ENCODE data around the gene CABP7.

The CABP7 gene

GRCh38 chr22:29737251-29738117, 17.7 kb downstream of the CABP7 start:
- Histone ChIP-seq H3K4me3 (no peak overlapping the region), H3K27me3 (ENCODE audit: low read depth) (no peaks in the 10 kb centered on the region), H3K4me1 (no peaks in the 10 kb centered on the region), H3K9me3 (no peaks in the 10 kb centered on the region), H3K36me3 (replicated peaks) (no peaks in the 10 kb centered on the region)
- in situ Hi-C loops (cut with MboI; ENCODE audit: low sequenced_read_pairs), result no loop called here
- no peak for DNase-seq (ENCODE audit: low spot score in 2 of 2)

DNA sequence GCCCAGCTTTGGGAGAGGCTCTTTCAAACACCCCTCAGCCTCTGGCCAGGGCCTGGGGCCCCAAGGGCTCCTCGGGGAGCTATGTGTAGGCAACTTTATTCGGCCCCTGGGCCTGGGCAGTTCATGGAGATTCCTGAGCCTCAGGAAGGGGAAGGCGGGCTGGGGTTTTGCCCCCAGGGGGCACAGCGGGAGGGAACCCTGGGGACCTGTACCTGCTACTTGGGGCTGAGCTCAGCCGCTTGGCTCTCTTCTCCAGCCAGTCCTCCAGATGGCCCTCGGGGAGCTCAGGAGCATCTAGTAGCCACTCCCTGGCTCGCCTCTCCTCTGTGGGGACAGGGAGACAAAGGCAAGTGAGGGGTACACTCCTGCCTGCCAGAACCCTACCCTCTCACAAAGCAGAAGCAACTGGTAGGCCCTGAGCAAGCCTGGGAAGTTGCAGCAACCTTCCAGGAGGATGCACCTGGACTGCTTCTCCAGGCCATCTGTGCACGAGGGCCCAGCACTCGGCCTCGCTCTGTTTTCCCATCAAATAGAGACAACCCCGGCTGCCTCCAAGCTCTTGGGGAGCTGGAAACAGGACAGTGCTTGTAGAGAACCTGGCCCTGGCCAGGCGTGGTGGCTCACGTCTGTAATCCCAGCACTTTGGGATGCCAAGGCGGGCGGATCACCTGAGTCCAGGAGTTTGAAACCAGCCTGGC, 18.5 kb downstream of the CABP7 start:
- Histone ChIP-seq H3K4me3 (no peak overlapping the region), H3K4me1 (no peaks in the 10 kb centered on the region), H3K27me3 (ENCODE audit: low read depth) (no peaks in the 10 kb centered on the region), H3K9me3 (no peaks in the 10 kb centered on the region), H3K36me3 (replicated peaks) (no peaks in the 10 kb centered on the region)
- DNase-seq (ENCODE audit: low spot score in 2 of 2), result no peak
- in situ Hi-C loops (cut with MboI; ENCODE audit: low sequenced_read_pairs), result no loop called here

GRCh38 chr22:29739346-29739875, 19.6 kb downstream of the CABP7 start:
- no peak overlapping the region for H3K4me3 ChIP-seq
- in situ Hi-C loops (cut with MboI; ENCODE audit: low sequenced_read_pairs), result no loop called here
- H3K9me3 ChIP-seq, result no peaks in the 10 kb centered on the region
- no peaks in the 10 kb centered on the region for H3K27me3 ChIP-seq (ENCODE audit: low read depth)
- H3K4me1 ChIP-seq, result no peaks in the 10 kb centered on the region
- H3K36me3 ChIP-seq (replicated peaks), result no peaks in the 10 kb centered on the region
- no peak for DNase-seq (ENCODE audit: low spot score in 2 of 2)

- DNase-seq (ENCODE audit: low spot score in 2 of 2), result no peak
- Histone ChIP-seq H3K36me3 (replicated peaks) (no peaks in the 10 kb centered on the region), H3K9me3 (no peaks in the 10 kb centered on the region), H3K4me1 (no peaks in the 10 kb centered on the region), H3K27me3 (ENCODE audit: low read depth) (no peaks in the 10 kb centered on the region), H3K4me3 (no peak overlapping the region)
- in situ Hi-C loops (cut with MboI; ENCODE audit: low sequenced_read_pairs), result no loop called here
Measured at GRCh38 chr22:29740216-29740615, 20.4 kb downstream of the CABP7 start.

DNA sequence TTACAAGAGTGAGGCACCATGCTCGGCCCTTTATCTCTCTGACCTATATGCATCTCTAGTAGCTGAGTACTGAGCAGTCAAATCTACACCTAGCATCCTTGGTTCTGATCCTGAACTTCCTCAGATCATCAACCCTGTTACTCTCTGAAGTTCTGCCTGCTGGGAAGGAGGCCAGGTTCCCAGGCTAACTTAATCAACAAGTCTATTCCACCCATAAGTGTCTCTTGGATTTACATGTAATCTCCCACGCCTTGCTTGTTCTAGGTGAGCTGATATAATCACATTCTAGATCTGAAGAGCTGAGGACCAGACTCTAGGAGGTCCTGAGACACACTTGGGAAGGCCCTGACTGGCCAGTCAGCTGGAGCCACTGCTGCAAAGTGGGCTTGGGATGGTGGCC, 22.1 kb downstream of the CABP7 start:
- H3K4me3 ChIP-seq, result no peak overlapping the region
- H3K4me1 ChIP-seq, result no peaks in the 10 kb centered on the region
- in situ Hi-C loops (cut with MboI; ENCODE audit: low sequenced_read_pairs), result no loop called here
- no peaks in the 10 kb centered on the region for H3K9me3 ChIP-seq
- H3K36me3 ChIP-seq (replicated peaks), result no peaks in the 10 kb centered on the region
- no peaks in the 10 kb centered on the region for H3K27me3 ChIP-seq (ENCODE audit: low read depth)
- DNase-seq (ENCODE audit: low spot score in 2 of 2), result no peak

GRCh38 chr22:29742326-29742725, 22.5 kb downstream of the CABP7 start:
- Histone ChIP-seq H3K27me3 (ENCODE audit: low read depth) (no peaks in the 10 kb centered on the region), H3K4me3 (no peak overlapping the region), H3K9me3 (no peaks in the 10 kb centered on the region), H3K4me1 (no peaks in the 10 kb centered on the region), H3K36me3 (replicated peaks) (no peaks in the 10 kb centered on the region)
- no peak for DNase-seq (ENCODE audit: low spot score in 2 of 2)
- in situ Hi-C loops (cut with MboI; ENCODE audit: low sequenced_read_pairs), result no loop called here

- Histone ChIP-seq H3K9me3 (no peaks in the 10 kb centered on the region), H3K4me3 (no peak overlapping the region), H3K4me1 (no peaks in the 10 kb centered on the region), H3K27me3 (ENCODE audit: low read depth) (no peaks in the 10 kb centered on the region), H3K36me3 (replicated peaks) (no peaks in the 10 kb centered on the region)
- DNase-seq (ENCODE audit: low spot score in 2 of 2), result no peak
- in situ Hi-C loops (cut with MboI; ENCODE audit: low sequenced_read_pairs), result no loop called here
Measured at GRCh38 chr22:29744902-29745301, 25.1 kb downstream of the CABP7 start.

DNA sequence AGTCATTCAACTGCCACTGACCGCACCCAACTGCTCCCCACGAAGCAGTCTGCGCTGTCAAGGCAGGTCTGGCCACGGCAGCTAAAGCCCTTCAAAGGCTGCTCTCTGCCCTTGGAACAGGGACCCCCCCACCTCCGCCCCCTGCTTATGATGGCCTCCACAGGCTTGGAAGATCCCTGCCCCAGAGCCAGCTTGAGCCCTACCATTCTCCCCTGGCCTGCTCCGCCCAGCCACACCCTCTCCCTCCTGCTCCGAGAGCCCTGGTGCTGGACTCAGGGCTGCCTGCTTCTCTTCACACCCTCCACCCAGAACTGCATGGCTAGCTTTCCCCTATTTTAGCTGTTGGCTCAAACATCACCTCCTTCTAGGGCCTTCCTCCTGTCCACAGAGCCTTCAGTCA, 28.0 kb downstream of the CABP7 start:
- H3K4me3 ChIP-seq, result no peak overlapping the region
- in situ Hi-C loops (cut with MboI; ENCODE audit: low sequenced_read_pairs), result no loop called here
- no peaks in the 10 kb centered on the region for H3K27me3 ChIP-seq (ENCODE audit: low read depth)
- H3K4me1 ChIP-seq, result no peaks in the 10 kb centered on the region
- no peaks in the 10 kb centered on the region for H3K9me3 ChIP-seq
- no peak for DNase-seq (ENCODE audit: low spot score in 2 of 2)
- no peaks in the 10 kb centered on the region for H3K36me3 ChIP-seq (replicated peaks)

DNA sequence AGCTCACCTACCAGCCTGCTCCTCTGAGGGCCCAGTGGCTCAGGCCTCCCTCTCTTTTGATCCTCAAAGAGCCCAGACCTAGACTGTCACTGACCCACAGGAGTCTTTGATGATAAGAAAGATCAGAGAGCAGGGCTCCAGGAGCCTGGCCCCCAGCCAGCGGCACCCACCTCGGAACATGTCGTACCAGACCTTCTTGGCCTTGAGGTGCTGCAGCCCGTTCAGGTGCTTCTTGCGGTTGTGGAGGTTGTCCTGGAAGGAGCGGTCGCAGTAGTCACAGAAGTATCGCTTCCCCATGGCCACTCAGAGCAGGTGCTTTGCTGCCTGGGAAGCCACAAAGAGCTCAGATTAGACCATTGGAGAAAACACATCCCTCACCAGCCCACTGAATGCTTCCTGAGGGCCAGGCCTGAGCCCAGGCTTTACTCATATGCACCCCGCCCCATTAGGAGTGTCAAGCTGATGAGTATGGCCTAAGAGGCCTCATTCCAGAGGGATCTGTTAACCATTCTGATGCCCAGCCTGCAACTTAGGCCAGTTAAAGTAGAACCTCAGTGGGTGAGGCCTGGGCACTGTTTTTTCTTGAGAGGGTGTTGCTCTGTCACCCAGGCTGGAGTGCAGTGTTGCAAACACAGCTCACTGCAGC, 28.6 kb downstream of the CABP7 start:
- H3K27me3 ChIP-seq (ENCODE audit: low read depth), result no peaks in the 10 kb centered on the region
- no peaks in the 10 kb centered on the region for H3K9me3 ChIP-seq
- in situ Hi-C loops (cut with MboI; ENCODE audit: low sequenced_read_pairs), result no loop called here
- no peaks in the 10 kb centered on the region for H3K4me1 ChIP-seq
- H3K4me3 ChIP-seq, result no peak overlapping the region
- H3K36me3 ChIP-seq (replicated peaks), result no peaks in the 10 kb centered on the region
- no peak for DNase-seq (ENCODE audit: low spot score in 2 of 2)

DNA sequence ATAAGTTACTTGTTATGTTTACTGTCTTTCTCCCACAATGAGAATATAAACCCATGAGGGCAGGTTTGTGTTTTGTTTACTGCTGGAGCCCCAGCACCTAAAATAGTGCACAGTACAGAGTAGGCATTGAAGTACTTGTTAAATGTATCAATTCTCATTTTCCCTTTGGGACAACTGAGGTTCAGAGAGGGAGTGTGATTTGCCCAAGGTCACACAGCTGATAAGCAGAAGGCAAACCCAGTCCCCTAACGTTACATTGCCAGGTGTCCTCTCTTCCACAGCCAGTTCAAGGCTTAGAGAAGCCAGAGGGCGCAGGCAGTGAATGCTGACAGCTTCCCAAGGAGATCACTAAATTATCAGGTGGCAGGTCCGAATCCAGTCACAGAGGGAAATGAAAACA, 30.2 kb downstream of the CABP7 start:
- in situ Hi-C loops (cut with MboI; ENCODE audit: low sequenced_read_pairs), result no loop called here
- H3K4me1 ChIP-seq, result no peaks in the 10 kb centered on the region
- no peak overlapping the region for H3K4me3 ChIP-seq
- no peaks in the 10 kb centered on the region for H3K36me3 ChIP-seq (replicated peaks)
- no peaks in the 10 kb centered on the region for H3K9me3 ChIP-seq
- no peaks in the 10 kb centered on the region for H3K27me3 ChIP-seq (ENCODE audit: low read depth)
- no peak for DNase-seq (ENCODE audit: low spot score in 2 of 2)

DNA sequence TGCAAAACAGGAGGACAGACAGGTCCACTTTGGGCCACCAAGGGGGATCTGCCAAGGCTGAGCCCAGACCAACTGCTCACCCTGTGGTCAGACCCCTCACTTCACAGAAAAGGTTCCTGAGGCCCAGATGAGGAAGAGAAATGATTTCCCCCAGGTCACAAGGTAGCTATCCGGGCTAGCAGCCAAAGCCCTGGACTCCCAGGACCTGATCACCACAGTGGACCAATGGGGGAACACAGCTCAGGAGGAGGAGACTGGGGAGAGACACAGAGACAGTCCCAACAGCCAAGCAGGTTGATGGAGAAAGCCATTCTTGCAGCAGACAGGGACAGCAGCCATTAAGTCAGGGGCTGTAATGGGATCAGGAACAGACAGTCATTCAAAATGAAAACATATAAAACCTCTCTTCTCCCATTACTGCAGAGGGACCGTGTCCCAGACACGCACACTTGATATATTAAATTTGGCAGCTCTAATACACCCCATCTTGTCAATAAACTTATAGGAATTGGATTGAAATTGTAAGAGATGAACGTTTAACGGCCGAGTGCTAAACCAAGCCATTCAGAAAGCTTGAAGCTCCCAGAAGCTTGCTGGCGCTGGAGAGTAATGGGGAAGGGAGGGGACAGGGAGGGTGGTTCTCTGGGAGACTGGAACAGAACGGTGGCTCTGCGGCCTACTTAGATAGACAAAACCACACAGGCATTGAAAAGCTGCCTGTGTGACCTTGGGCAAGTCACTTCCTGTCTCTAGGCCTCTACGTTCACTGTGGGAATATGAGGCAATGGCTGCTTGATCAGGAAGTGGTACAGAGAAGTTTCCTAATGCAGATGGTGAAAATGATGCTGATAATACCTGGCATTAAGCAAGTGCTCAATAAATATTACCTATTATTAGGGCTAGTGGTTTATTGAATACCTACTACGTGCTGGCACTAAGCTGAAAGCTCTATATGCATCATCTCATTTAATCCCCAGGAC, 31.0 kb downstream of the CABP7 start:
- H3K4me1 ChIP-seq, result no peaks in the 10 kb centered on the region
- no peaks in the 10 kb centered on the region for H3K36me3 ChIP-seq (replicated peaks)
- H3K9me3 ChIP-seq, result no peaks in the 10 kb centered on the region
- no peaks in the 10 kb centered on the region for H3K27me3 ChIP-seq (ENCODE audit: low read depth)
- DNase-seq (ENCODE audit: low spot score in 2 of 2), result no peak
- no peak overlapping the region for H3K4me3 ChIP-seq
- in situ Hi-C loops (cut with MboI; ENCODE audit: low sequenced_read_pairs), result no loop called here

GRCh38 chr22:29751669-29752068, 31.9 kb downstream of the CABP7 start:
- Histone ChIP-seq H3K36me3 (replicated peaks) (no peaks in the 10 kb centered on the region), H3K9me3 (no peaks in the 10 kb centered on the region), H3K4me1 (no peaks in the 10 kb centered on the region), H3K4me3 (no peak overlapping the region), H3K27me3 (ENCODE audit: low read depth) (no peaks in the 10 kb centered on the region)
- DNase-seq (ENCODE audit: low spot score in 2 of 2), result no peak
- in situ Hi-C loops (cut with MboI; ENCODE audit: low sequenced_read_pairs), result no loop called here
